Endometrial microvascular endothelial cells (primary cell): ENCODE results near the gene EFCAB11. TPM values are rescaled to one million over a fixed set of nuclear protein-coding genes. Genes with fewer than 3 reads are reported as not detected.

Experiments
- in situ Hi-C: cut with HindIII; loops from 2 replicates; pipeline ENCODE4 v1.10.0; 2017; ENCODE audit warnings: low sequenced_read_pairs, low pct_unique_long_range_greater_than_20kb; ENCODE audit errors: inconsistent ontology term
- total RNA-seq: library from RNA; depleted of rRNA; stranded (reverse); fragments of >200 nt; gene quantifications from one replicate; pipeline ENCODE4 v1.2.3, GENCODE V29; 2015; ENCODE audit errors: inconsistent ontology term

EFCAB11 gene
- total RNA-seq, 1 donor from 2014 or later = 2.1 TPM

GRCh38 chr14:89797148-89797547, 157.4 kb downstream of the EFCAB11 start:
- in situ Hi-C loops = no loop called here

GRCh38 chr14:89794096-89794495, 160.4 kb downstream of the EFCAB11 start:
- in situ Hi-C loops = no loop called here

DNA sequence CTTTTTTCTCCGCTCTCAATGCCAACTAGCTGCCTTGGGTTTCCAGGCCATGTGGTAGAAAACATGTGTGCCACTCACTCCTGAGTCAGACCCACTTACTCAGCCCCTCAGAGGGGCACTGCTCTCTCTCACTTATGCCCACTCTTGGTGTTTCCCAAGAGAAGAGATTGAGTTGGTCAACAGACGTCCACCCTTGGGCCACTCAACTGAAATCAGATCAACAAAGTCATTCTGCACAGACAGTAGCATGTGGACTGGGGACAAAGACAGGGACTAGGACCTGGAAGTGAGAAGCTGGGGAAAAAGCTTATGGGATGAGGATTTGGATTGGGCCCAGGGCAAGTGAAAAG, 161.2 kb downstream of the EFCAB11 start:
- in situ Hi-C loops = no loop called here

- in situ Hi-C loops = no loop called here
Measured at GRCh38 chr14:89792489-89793366, 161.8 kb downstream of the EFCAB11 start.

GRCh38 chr14:89787525-89787924, 167.0 kb downstream of the EFCAB11 start:
- in situ Hi-C loops = no loop called here

GRCh38 chr14:89781046-89781445, 173.5 kb downstream of the EFCAB11 start:
- in situ Hi-C loops = no loop called here

DNA sequence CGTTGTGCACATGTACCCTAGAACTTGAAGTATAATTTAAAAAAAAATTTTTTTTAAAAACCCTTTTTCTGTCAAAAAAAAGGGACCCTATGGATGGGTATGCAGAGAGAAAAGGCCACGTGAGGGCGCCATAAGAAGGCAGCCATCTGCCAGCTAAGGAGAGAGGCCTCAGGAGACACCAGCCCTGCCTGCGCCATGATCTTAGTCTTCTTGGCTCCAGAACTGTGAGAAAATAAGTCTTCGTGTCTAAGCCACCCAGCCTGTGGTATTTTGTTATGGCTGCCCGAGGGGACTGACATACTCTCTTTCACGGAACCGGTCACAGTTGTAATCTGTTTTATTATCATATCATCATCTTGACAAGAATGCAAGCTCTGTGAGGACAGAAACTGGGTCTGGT, 174.8 kb downstream of the EFCAB11 start:
- in situ Hi-C loops = no loop called here

GRCh38 chr14:89775946-89776345, 178.6 kb downstream of the EFCAB11 start:
- in situ Hi-C loops = no loop called here

DNA sequence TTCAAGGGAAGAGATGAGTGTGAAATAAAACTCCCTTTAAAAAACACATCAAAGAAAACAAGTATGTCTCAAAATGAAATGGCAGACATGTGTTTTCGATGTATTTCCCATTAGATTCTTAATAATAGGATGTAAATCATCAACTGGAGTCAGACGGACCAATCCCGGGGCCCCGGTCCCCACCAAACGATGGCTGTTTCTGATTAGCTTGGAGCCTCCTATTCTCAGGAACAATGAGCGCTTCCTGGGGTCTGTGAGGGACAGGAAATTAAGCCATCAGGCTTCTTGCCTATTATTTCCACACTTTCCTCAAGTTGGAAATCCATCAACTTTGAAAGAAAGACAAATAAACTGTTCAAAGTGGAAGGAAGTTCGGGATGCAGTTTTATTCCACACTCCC, 179.4 kb downstream of the EFCAB11 start:
- in situ Hi-C loops = no loop called here

DNA sequence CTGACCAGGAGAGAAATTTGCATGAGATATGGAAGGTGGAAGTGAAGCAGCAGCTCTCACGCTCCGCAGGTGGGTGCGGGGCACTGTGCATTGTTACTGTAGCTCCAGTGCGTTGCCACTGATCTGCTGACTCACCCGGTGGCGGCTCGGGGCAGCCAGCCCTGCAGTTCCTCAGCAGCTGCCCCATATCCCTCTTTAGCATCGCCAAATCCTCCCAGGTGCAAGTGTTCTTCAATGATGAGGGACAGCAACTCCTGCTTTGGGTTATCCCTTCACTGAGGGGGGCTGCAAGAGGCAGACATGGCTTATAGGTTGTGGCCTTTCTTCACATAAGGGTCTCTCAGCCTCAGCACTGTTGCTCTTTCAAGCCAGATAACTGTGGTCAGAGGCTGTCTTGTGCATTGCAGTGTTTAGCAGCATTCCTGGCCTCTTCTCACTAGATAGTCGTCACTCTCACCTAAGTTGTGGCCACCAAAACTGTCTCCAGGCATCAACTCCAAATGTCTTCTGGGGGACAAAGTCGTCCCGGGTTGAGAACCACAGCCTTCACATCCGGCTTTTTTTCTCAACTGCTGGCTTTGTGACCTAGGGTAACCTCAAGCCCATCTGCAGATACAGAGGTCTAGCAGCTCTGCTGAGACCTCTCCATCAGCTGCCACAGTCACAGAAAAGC, 180.8 kb downstream of the EFCAB11 start:
- in situ Hi-C loops = no loop called here

DNA sequence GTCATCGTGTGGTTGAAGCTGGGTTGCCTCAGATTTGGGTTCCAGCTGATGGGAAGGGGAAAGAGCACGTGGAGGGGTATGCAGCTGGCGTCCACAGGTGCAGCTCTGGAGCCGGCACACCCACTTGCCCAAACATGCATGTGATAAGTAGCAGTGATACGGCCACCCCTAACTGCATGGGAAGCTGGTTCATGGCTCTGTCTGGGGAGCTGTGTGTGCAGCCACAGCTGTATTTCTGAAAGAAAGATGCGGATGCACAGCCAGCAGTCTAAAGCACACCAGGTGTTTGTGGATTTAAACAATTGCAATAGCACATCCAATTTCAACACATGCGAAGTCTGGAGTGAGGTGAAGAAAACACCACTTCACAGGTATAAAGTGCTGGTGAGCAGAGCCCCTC, 181.4 kb downstream of the EFCAB11 start:
- in situ Hi-C loops = no loop called here

- in situ Hi-C loops = no loop called here
Measured at GRCh38 chr14:89771251-89771650, 183.3 kb downstream of the EFCAB11 start.

- in situ Hi-C loops = no loop called here
Measured at GRCh38 chr14:89767861-89768268, 186.7 kb downstream of the EFCAB11 start.

GRCh38 chr14:89767131-89767530, 187.4 kb downstream of the EFCAB11 start:
- in situ Hi-C loops = no loop called here

GRCh38 chr14:89765346-89765745, 189.2 kb downstream of the EFCAB11 start:
- in situ Hi-C loops = no loop called here

DNA sequence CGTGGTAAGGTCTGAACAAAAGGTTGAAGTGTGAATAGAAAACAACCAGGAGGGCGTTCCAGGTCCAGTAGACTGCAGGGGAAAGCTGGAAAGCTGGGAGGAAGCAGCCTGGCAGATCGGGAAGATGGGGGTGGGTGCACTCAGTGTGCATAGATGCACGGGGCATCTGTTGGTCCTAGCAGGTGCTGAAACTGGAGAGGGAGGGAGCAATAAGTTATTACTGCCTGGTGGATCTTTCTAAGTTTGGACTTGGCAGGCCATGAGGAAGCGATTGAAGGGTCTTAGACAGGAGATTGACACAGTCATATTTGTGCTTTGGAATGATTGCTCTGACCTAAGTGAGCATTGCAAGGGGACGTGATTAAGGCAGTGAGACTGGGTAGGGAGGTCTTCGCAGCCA, 194.4 kb downstream of the EFCAB11 start:
- in situ Hi-C loops = no loop called here

DNA sequence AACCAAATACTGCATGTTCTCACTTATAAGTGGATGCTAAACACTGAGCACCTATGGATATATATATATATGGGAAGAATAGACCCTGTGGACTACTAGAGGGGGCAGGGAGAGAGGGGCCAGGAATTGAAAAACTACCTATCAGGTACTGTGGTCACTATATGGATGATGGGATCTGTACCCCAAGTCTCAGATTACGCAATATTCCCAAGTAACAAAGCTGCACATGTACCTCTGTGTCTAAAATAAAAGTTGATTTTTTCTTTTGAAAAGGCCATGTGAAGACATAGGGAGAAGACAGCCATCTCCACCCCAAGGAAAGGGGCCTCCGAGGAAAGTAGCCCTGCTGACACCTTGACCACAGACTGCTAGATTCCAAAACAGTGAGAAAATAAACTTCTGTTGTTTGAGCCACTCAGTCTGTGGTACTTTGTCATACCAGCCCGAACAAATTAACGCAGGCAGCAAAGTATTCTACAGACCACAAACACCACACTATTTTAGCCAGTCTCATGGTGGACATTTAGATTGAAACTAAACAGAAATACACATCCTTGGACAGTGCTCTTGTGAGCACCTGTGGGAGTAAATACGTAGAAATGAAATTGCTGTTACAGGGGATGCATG, 197.1 kb downstream of the EFCAB11 start:
- in situ Hi-C loops = no loop called here

DNA sequence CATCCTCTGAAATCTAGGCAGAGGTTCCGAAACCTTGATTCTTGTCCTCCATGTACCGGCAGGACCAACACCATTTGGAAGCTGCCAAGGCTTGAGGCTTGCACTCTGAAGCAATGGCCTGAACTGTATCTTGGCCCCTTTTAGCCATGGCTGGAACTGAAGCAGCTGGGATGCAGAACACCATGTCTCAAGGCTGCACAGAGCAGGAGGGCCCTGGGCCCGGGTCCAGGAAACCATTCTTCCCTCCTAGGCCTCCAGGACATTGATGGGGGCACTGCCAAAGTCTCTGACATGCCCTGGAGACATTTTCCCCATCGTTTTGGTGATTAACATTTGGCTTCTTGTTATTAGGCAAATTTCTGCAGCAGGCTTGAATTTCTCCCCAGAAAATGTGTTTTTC, 198.7 kb downstream of the EFCAB11 start:
- in situ Hi-C loops = no loop called here

DNA sequence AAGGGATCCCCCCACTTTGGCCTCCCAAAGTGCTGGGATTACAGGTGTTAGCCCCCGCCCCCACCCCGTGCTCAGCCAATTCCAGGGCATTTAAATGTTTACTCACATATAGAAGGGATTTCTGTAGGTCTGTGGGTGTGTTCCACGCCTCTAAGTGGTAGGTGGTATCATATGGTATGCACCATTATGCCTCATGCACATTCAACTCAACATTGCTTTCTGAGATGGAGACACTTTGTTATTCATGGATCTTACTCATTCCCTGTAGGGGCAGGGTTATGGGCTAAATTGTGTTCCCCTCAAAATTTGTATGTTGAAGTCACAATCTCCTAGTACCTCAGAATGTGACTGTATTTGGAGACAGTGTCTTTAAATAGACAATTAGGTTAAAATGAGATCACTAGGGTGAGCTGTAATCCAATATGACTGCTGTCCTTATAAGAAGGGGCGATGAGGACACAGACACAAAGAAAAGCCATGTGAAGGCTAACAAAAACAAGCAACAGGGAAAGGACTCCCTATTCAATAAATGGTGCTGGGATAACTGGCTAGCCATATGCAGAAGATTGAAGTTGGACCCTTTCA, 200.6 kb downstream of the EFCAB11 start:
- in situ Hi-C loops = no loop called here
